ENCODE results near the gene NR6A1.

Gene NR6A1

DNA sequence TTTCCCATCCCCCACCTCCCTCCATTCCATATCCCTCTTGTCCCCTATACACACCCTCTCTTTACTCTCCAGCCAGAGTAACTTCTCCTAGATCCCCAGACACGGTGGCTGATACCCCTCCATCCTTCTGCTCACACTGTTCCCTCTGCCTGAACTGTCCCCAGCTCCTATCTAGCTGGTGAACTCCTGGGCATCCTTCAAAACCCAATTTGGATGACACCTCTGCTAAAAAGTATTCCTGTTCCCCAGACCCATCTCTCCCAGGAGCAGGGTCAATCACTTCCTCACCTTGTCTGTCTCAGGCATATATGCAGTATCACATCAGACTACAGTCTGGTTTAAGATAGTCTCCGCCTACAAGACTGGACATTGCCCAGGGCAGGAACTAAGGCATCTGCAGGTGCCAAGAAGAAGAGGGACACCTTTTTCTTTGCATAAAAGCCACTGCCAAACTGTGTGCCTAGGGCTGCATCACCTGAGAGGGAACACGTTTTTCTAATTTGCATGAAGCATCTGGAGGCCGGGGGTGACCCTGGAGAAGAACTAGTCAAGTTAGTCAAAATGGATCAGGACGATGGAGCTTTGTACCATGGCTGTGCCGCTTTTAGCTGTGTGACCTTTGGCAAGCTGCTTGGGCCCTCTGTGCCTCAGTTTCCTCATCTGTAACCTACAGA, 291.0 kb downstream of the NR6A1 start:
- no peaks in the 10 kb centered on the region for H3K27me3 ChIP-seq (ENCODE audit: control insufficient read depth, low read length)
- peaks cover 14% of the 10 kb centered on the region for H3K4me1 ChIP-seq (ENCODE audit: control insufficient read depth, low read length)

DNA sequence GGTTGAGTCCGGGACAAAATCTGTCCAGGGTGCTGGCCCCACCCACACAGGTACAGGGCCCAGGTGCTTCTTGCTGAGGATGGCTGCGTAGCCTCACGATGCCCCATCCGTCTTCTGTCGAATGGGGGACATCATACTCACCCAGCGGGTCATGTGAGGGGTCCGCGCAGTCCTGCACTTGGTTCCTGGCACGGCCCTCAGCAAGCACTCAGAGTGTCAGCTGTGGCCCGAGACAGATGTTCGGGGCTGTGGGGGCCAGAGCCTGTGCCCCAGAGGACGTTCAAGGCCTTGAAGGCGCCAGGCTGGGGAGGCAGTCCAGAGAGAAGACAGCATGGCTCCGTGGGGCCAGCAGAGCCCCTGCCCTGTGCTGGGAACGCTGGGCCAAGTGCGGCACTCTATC, 291.7 kb downstream of the NR6A1 start:
- H3K4me3 ChIP-seq (ENCODE audit: low read length), result no peak overlapping the region
- TF ChIP-seq, protein P1, sequence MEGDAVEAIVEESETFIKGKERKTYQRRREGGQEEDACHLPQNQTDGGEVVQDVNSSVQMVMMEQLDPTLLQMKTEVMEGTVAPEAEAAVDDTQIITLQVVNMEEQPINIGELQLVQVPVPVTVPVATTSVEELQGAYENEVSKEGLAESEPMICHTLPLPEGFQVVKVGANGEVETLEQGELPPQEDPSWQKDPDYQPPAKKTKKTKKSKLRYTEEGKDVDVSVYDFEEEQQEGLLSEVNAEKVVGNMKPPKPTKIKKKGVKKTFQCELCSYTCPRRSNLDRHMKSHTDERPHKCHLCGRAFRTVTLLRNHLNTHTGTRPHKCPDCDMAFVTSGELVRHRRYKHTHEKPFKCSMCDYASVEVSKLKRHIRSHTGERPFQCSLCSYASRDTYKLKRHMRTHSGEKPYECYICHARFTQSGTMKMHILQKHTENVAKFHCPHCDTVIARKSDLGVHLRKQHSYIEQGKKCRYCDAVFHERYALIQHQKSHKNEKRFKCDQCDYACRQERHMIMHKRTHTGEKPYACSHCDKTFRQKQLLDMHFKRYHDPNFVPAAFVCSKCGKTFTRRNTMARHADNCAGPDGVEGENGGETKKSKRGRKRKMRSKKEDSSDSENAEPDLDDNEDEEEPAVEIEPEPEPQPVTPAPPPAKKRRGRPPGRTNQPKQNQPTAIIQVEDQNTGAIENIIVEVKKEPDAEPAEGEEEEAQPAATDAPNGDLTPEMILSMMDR (IDR thresholded peaks at IDR 0.05; ENCODE audit: low read depth, low read length, poor library complexity, severe bottlenecking), result no peak
- TF ChIP-seq EZH2phosphoT487 (IDR thresholded peaks at IDR 0.05; ENCODE audit: borderline replicate concordance, low read length), result no peak
- no peak overlapping the region for H3K4me2 ChIP-seq (ENCODE audit: low read length)
- no peaks in the 10 kb centered on the region for H3F3A ChIP-seq (ENCODE audit: control insufficient read depth, insufficient read depth)
- no peaks in the 10 kb centered on the region for H4K20me1 ChIP-seq (ENCODE audit: control insufficient read depth, insufficient read depth, low read depth, low read length)
- H3K4me1 ChIP-seq (ENCODE audit: control insufficient read depth, low read length), result peaks cover 14% of the 10 kb centered on the region
- H3K27ac ChIP-seq (ENCODE audit: low read depth, low read length), result no peak overlapping the region
- no peaks in the 10 kb centered on the region for H3K9me3 ChIP-seq (ENCODE audit: control insufficient read depth, insufficient read depth, low read length)
- H3K36me3 ChIP-seq (ENCODE audit: control insufficient read depth, low read length), result no peaks in the 10 kb centered on the region
- H3K27me3 ChIP-seq (ENCODE audit: control insufficient read depth, low read length), result no peaks in the 10 kb centered on the region
- H3K9me2 ChIP-seq (replicated peaks; ENCODE audit: control insufficient read depth, low read length), result no peaks in the 10 kb centered on the region
- no peaks in the 10 kb centered on the region for H3K79me2 ChIP-seq (ENCODE audit: control insufficient read depth, low read length)

More for the DNA sequence above, 291.0 kb downstream of the NR6A1 start:
- Histone ChIP-seq H3K9me3 (ENCODE audit: control insufficient read depth, insufficient read depth, low read length) (no peaks in the 10 kb centered on the region), H3F3A (ENCODE audit: control insufficient read depth, insufficient read depth) (no peaks in the 10 kb centered on the region), H4K20me1 (ENCODE audit: control insufficient read depth, insufficient read depth, low read depth, low read length) (no peaks in the 10 kb centered on the region), H3K36me3 (ENCODE audit: control insufficient read depth, low read length) (no peaks in the 10 kb centered on the region), H3K79me2 (ENCODE audit: control insufficient read depth, low read length) (no peaks in the 10 kb centered on the region), H3K4me3 (ENCODE audit: low read length) (0 out of 2 replicates have a peak overlapping the region, but pooled peaks have one; percentile 12), H3K27ac (ENCODE audit: low read depth, low read length) (no peak overlapping the region), H3K9me2 (replicated peaks; ENCODE audit: control insufficient read depth, low read length) (no peaks in the 10 kb centered on the region), H3K4me2 (ENCODE audit: low read length) (peak overlapping the region; percentile 48)
- TF ChIP-seq, protein P1 (IDR thresholded peaks at IDR 0.05; ENCODE audit: low read depth, low read length, poor library complexity, severe bottlenecking), result no peak
- TF ChIP-seq EZH2phosphoT487 (IDR thresholded peaks at IDR 0.05; ENCODE audit: borderline replicate concordance, low read length), result no peak

DNA sequence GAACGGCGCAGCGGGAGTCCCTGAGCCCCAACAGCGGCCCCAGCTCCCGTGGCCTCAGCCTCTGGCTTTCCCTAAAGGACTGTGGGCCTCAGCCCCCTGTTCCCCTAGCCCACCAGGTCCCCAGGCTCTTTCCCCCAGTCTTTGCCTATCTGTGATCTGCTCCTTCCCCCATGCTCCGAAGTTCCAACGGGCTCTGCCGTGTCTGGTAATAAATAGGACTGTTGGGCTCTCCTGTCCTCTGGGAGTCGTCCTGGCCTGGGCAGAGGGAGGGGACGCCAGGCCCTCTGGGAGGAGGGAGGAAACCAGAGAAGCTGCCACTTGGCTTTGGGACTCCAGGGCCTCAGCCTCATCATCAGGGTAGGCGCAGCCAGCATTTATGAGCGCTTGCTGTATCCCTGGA, 292.8 kb downstream of the NR6A1 start:
- Histone ChIP-seq H4K20me1 (ENCODE audit: control insufficient read depth, insufficient read depth, low read depth, low read length) (no peaks in the 10 kb centered on the region), H3K4me1 (ENCODE audit: control insufficient read depth, low read length) (peaks cover 14% of the 10 kb centered on the region), H3K27me3 (ENCODE audit: control insufficient read depth, low read length) (no peaks in the 10 kb centered on the region), H3K9me2 (replicated peaks; ENCODE audit: control insufficient read depth, low read length) (no peaks in the 10 kb centered on the region), H3K9me3 (ENCODE audit: control insufficient read depth, insufficient read depth, low read length) (no peaks in the 10 kb centered on the region), H3K36me3 (ENCODE audit: control insufficient read depth, low read length) (no peaks in the 10 kb centered on the region), H3K27ac (ENCODE audit: low read depth, low read length) (no peak overlapping the region), H3K79me2 (ENCODE audit: control insufficient read depth, low read length) (no peaks in the 10 kb centered on the region), H3K4me3 (ENCODE audit: low read length) (no peak overlapping the region), H3K4me2 (ENCODE audit: low read length) (no peak overlapping the region), H3F3A (ENCODE audit: control insufficient read depth, insufficient read depth) (no peaks in the 10 kb centered on the region)
- TF ChIP-seq, protein P1 (IDR thresholded peaks at IDR 0.05; ENCODE audit: low read depth, low read length, poor library complexity, severe bottlenecking), result no peak
- TF ChIP-seq EZH2phosphoT487 (IDR thresholded peaks at IDR 0.05; ENCODE audit: borderline replicate concordance, low read length), result no peak
